ENCODE results near the gene ATRN.

DNA sequence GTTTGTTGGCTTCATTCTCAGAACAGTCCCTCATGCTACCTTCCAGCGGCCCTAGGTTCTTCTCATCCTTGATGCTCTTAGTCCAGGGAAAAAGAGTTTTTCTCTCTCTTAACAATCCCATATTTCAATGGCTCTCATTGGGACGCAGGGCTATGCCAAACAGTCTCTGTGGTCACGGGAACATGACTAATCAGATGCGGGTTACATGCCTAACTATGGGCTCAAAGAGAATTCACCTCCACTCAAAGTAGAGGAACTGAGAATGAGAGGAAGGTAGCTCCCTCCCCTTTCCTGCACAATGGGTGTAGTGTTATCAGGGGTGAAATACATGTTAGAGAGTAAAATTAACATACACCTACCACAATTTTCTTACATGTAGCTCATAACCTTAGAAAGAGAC is 18.1 kb upstream of the ATRN start:
- TF ChIP-seq, protein P1, sequence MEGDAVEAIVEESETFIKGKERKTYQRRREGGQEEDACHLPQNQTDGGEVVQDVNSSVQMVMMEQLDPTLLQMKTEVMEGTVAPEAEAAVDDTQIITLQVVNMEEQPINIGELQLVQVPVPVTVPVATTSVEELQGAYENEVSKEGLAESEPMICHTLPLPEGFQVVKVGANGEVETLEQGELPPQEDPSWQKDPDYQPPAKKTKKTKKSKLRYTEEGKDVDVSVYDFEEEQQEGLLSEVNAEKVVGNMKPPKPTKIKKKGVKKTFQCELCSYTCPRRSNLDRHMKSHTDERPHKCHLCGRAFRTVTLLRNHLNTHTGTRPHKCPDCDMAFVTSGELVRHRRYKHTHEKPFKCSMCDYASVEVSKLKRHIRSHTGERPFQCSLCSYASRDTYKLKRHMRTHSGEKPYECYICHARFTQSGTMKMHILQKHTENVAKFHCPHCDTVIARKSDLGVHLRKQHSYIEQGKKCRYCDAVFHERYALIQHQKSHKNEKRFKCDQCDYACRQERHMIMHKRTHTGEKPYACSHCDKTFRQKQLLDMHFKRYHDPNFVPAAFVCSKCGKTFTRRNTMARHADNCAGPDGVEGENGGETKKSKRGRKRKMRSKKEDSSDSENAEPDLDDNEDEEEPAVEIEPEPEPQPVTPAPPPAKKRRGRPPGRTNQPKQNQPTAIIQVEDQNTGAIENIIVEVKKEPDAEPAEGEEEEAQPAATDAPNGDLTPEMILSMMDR (IDR thresholded peaks at IDR 0.05): no peak
- TF ChIP-seq EZH2 (IDR thresholded peaks at IDR 0.05; ENCODE audit: borderline replicate concordance, insufficient read depth, low read depth, low read length, poor library complexity, severe bottlenecking): no peak

Measured in B cell (primary cell).